ENCODE results near the gene SLC41A1.

DNA sequence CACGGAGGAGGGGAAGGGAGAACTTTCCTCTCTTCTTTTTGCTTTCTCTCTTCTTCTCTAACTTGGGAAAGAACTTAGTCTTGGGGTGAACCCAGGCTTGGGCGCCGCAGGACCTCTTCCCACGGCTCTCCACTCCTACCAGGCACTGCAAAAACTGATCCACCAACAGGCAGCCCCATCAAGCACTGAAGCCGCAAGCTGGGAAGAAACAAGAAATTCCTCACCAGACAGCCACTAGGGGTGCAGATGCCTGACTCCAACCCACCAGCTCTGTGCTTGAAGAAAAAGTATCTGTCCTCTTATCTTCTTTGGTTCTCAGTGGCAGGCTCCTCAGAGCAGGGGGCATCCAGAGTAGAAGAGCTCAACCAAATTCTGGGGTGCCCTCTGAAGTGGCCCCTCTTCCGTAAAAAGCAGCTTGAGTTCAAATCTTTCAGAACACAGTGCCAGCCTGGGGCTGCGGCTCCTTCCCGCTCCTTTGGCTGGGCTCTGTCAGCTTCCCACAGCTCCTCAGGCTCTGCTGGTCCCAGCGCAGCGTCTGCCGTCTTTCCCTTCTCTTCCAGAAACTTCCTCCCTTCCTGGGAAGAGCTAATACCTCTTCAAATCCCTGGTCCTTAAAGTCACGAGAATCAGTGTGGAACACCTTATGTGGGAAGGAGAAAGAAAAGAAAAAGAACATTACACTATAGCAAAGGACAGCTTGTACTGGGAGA lies 2.4 kb downstream of the SLC41A1 start:
- TF ChIP-seq EZH2 (IDR thresholded peaks at IDR 0.05; ENCODE audit: insufficient read depth, poor library complexity, severe bottlenecking) = no peak
- no peak for TF ChIP-seq EZH2phosphoT487 (IDR thresholded peaks at IDR 0.05; ENCODE audit: insufficient read depth, low read depth)

Data from GM23248 (cell line).